ENCODE data around the gene PIGL.

- TF ChIP-seq POLR2A (IDR thresholded peaks at IDR 0.05) (no peak), CTCF (IDR thresholded peaks at IDR 0.05) (no peak)
Measured at GRCh38 chr17:16283705-16284104, 66.7 kb downstream of the PIGL start.

Data from uterus (tissue), 2 donors.